ENCODE data around the gene MED22.

Gene MED22

DNA sequence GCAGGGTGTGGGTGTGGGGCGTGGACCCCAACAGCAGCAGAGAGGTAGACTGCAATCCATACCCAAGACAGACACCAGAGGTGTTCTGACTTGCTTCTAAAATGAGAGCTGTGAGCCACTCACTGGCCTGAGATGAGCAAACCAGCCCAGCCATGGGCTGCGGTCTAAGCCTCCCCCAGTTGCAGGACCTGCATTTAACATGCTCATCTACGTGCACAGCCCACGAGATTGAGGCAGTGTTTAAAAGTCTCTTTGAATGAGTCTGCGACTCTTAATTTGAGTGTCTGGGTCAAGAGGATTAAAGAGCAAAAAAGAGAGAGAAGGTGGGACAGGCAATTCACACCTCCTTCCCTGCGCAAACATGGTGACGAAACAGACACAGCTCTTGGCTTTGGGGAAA lies 22.0 kb upstream of the MED22 start:
- H3K4me1 Mint-ChIP-seq, result peaks cover 47 to 60% of the 10 kb centered on the region in 2 donors
- no peak for DNase-seq
- no peak for ATAC-seq (replicated peaks)
- H3K27ac Mint-ChIP-seq, result peak overlapping the region; percentile 57
- H3K36me3 Mint-ChIP-seq, result peaks cover 23 to 60% of the 10 kb centered on the region in 2 donors
- H3K9me3 Mint-ChIP-seq, result no peaks in the 10 kb centered on the region
- H3K27me3 Mint-ChIP-seq, result no peaks in the 10 kb centered on the region
- H3K4me3 Mint-ChIP-seq, result no peak overlapping the region

DNA sequence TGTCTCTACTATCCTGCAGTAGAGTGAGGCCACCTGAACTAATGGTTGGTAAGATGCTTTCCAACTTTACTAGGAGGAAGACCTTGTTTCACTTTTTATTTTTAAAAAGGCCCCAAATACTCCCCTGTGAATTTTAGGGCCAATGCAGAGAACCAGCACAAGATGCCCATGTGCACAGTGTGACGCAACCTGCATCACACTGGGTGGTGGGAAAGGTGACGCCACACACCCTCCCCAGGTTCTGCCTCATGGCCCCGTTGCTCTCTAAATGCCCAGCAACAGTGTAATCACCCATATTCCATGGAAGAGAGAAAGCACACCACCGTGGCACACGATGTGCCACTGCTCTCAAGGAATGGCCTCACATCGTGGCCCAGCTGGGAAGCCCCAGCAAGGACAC lies 21.5 kb upstream of the MED22 start:
- Mint-ChIP-seq H3K4me1 (peaks cover 43 to 55% of the 10 kb centered on the region in 2 donors), H3K36me3 (peaks cover 23 to 57% of the 10 kb centered on the region in 2 donors), H3K27ac (peak overlapping the region; percentile 31), H3K27me3 (no peaks in the 10 kb centered on the region), H3K9me3 (no peaks in the 10 kb centered on the region), H3K4me3 (no peak overlapping the region)
- DNase-seq, result no peak
- ATAC-seq (replicated peaks), result no peak

DNA sequence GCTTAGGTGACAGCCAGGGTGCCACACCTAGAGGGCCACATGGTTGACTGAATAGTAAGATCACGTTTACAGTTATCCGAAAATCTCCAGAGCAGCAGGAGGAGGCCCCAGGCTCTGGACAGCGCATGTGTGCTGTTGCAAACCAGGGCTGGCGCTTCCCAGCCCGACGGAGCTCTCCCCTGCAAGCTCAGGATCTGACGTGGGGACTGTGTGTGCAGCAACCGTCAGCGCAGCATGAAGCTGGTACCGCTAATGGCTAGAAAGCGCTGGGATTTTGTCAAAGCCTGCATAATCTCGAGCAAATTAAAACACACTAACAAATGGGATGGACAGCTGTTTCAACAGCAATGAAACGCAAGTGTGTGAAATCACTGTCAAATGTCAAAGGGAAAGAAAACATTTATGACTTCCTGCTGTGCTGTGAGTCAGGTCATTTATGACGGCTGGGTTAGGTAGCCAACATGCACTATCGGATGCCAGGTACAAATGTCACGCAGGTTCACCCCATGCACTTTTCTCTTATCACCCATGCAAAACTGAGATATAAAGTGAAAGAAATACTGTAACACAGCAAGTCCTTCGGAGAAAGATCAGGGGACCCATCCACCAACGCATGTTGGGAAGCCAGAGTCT lies 20.4 kb upstream of the MED22 start:
- H3K4me1 Mint-ChIP-seq, result peaks cover 43 to 53% of the 10 kb centered on the region in 2 donors
- no peak overlapping the region for H3K4me3 Mint-ChIP-seq
- peaks cover 30 to 67% of the 10 kb centered on the region in 2 donors for H3K36me3 Mint-ChIP-seq
- no peak overlapping the region for H3K27ac Mint-ChIP-seq
- H3K9me3 Mint-ChIP-seq, result no peaks in the 10 kb centered on the region
- ATAC-seq (replicated peaks), result no peak
- no peak for DNase-seq
- no peaks in the 10 kb centered on the region for H3K27me3 Mint-ChIP-seq

DNA sequence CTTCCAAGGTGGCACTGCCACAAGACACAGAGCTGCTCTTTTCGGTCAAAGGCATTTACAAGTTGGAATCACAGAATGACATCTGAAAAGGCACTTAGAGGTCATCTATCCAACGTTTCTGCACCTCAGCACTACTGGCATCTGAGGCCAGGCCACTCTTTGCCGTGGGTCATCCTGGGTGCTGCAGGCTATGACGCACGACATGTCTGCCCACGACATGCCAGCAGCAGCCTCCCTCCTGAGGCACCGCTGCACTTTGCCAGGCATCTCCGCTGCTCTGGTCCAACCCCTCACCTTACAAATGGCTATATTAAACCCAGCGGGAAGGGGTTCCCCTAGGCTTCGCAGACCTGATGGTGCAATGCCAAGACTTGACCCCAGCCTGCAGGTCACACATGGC lies 19.8 kb upstream of the MED22 start:
- Mint-ChIP-seq H3K36me3 (peaks cover 33 to 70% of the 10 kb centered on the region in 2 donors), H3K9me3 (no peaks in the 10 kb centered on the region), H3K27me3 (no peaks in the 10 kb centered on the region), H3K4me1 (peaks cover 41 to 48% of the 10 kb centered on the region in 2 donors), H3K4me3 (no peak overlapping the region), H3K27ac (no peak overlapping the region)
- no peak for ATAC-seq (replicated peaks)
- DNase-seq, result no peak

DNA sequence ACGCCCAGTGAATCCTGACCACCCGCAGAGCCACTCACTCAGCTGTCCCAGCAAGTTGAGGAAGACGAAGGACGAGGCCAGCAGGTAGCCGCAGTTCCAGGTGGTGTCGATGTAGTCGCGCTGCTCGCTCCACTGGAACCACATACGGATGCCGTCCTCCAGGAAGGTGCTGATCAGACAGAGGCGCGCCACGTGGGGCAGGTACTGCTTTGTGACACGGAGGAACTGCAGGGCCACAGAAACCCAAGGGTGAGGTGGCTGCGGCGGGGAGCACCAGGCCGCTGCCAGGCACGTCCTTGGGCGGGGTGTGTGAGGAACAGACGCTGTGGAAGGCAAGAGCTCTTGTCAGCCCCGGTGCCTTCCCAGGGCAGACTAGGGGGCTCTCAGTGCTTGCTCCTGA lies 19.3 kb upstream of the MED22 start:
- Mint-ChIP-seq H3K36me3 (peaks cover 34 to 68% of the 10 kb centered on the region in 2 donors), H3K27ac (no peak overlapping the region), H3K27me3 (no peaks in the 10 kb centered on the region), H3K4me1 (peaks cover 36 to 42% of the 10 kb centered on the region in 2 donors), H3K9me3 (no peaks in the 10 kb centered on the region), H3K4me3 (no peak overlapping the region)
- ATAC-seq (replicated peaks), result no peak
- no peak for DNase-seq

DNA sequence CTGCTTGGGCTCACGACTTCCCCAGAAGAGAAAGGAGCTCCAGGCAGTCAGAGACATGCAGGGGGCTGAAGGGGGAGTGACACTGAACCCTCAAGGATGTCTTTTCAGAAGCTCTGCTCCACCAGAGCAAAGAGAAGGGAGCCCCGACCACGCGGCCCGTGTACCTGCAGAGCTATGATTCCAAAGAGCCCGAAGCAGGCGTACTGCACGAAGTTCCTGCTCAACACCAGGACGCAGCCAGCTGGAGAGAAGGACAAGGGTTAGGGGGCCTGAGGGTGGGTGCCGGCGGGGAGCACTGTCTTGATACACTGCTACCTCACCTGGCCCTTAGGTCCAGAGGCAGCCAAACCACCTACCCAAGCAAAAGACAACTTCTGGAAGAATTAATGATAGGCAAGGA lies 18.5 kb upstream of the MED22 start:
- Mint-ChIP-seq H3K27ac (no peak overlapping the region), H3K36me3 (peaks cover 37 to 71% of the 10 kb centered on the region in 2 donors), H3K4me1 (peaks cover 30 to 41% of the 10 kb centered on the region in 2 donors), H3K4me3 (no peak overlapping the region), H3K27me3 (no peaks in the 10 kb centered on the region), H3K9me3 (no peaks in the 10 kb centered on the region)
- DNase-seq (no peak), ATAC-seq (replicated peaks) (no peak)

DNA sequence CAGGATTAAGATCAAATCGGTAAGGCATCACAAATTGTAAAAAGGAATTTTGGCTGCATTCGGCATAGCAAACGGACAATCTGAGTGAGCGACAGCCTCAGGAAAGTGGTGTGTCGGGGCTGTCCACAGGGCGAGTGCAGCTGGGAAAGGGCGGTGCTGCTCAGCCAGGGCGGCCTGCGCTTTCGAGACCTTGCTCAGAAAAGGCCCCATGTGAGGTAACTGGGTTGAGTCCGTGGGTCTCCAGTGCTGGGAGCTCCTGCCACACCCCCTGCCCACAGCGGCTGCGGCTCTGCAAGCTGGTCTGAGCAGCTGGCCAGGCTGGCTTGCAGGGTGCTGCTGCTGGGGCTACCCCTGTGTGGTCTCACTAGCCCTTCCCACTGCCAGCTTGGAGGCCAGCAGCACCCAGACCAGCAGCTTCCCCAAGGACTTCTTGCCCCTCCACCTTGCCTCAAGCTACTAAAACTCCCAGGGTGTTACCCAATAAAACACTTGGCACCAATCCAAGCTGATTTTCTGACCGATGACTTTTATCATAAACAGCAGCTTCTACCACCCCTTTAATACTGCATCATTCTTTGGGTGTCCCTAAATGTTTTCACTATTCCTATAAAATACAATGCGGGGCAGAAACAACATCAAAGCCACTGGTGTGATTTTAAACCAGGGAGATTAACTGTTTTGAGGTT lies 14.6 kb upstream of the MED22 start:
- Mint-ChIP-seq H3K27me3 (no peaks in the 10 kb centered on the region), H3K36me3 (peaks cover 39 to 69% of the 10 kb centered on the region in 2 donors), H3K4me3 (no peak overlapping the region), H3K9me3 (no peaks in the 10 kb centered on the region), H3K27ac (peak overlapping the region; percentile 31), H3K4me1 (peaks cover 27 to 43% of the 10 kb centered on the region in 2 donors)
- DNase-seq (no peak), ATAC-seq (replicated peaks) (no peak)

DNA sequence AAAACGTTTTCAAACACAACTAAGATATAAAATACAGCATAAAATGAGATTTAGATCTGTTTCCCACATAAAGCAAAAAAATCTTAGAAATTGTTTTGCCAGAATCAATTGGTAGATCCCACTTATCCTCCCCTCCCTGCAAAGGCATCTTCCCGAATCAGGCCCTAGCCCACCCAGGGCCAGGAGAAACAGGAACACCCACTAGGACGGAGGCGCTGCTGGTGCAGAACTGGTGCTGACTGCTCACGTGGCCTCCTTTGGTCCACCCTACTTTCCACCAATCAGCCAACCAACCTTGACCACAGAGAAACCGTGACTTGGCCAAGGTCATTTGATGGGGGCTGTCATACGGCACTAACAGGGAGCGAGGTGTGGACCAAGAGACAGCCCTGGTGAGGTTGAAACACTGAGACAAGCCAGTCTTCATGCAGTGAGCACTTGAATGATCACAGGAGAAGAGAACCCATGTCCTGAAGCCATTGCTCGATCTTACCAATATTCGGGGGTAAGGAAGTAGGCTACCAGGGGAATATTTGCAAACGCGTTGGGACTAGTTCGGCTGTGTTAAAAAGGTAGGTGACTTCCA lies 13.7 kb upstream of the MED22 start:
- Mint-ChIP-seq H3K36me3 (peaks cover 39 to 64% of the 10 kb centered on the region in 2 donors), H3K4me1 (peaks cover 25 to 51% of the 10 kb centered on the region in 2 donors), H3K9me3 (no peaks in the 10 kb centered on the region), H3K27ac (peak overlapping the region; percentile 10), H3K27me3 (no peaks in the 10 kb centered on the region), H3K4me3 (no peak overlapping the region)
- no peak for ATAC-seq (replicated peaks)
- no peak for DNase-seq

DNA sequence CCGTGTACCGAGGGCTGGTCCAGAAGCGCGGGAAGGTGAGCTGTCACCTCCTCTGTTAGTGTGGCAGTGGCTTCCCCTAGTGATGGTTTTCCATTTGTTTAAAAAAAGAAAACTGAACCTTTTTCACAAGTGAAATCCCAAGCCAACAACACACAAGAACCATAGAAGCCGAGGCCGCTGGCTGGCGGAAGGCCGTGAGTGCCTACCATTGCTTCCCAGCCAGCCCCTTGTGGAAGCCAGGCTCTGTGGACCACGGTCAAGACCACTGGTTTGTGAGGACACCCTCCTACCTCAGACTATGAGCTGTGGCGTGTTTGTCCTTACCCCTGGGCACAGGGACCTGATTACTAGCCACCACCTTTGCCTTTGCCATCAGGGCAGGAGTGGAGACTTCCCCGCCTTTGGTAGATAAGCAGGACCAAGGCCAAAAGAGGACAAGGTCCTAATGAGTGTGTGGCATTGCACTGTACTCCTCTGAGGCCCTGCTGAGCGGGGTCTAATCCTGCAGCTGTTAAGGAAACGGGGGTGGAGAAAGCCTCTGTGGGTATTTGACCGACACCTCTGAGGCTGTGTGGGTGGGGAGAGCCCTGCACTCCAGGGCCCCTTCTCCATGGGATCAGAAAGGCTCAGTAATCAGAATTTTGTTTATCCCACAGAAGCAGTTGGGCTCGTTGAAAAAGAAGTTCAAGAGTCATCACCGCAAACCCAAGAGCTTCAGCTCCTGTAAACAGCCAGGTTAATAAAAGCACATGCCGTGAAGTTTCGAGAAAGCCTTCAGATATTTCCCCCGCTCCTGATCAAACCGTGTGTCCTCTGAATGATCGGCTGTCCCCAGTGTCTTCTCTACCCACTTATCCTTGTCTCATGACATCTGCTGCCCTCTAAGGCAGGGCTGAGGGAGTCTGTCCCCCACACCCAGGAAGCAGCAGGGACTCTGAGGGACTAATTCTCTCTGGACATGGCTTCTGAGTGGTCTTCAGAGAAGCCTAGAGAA lies 12.8 kb upstream of the MED22 start:
- DNase-seq (no peak), ATAC-seq (replicated peaks) (no peak)
- Mint-ChIP-seq H3K36me3 (peaks cover 39 to 59% of the 10 kb centered on the region in 2 donors), H3K4me3 (no peak overlapping the region), H3K27me3 (no peaks in the 10 kb centered on the region), H3K4me1 (peaks cover 25 to 51% of the 10 kb centered on the region in 2 donors), H3K9me3 (no peaks in the 10 kb centered on the region), H3K27ac (no peak overlapping the region)

DNA sequence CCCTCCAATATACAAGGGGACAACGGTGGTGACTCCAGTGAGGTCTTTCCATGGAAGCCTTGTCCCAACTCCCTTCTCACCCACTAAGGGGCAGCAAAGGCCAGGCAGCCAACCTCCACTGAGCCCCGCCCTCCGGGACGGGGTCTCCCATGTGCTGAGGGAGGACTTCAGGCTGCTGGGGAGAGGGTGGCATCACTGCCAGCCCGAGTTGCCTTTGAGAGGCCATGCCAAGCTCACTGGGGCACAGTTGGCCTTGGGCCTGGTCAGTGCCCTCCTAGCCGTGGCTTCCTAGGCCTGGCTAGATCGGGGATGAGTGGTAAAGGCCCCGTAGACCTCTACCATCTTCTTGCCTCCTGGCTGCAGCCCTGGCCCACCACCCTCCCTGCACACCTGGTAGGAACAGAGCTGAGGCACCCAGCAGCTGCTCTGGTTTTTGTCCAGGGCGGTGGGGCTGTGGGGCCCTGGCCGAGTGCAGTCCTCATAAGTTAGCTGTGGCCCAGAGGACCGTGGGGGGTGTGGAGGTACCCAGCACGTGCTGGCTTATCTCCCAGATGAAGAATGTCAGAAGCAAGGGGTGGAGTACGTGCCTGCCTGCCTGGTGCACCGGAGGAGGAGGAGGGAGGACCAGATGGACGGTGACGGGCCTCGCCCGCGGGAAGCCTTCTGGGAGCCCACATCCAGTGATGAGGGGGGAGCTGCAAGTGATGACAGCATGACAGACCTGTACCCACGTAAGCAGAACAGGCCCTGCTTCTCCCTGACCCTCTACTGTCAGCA lies 11.7 kb upstream of the MED22 start:
- Mint-ChIP-seq H3K27me3 (no peaks in the 10 kb centered on the region), H3K4me3 (no peak overlapping the region), H3K4me1 (peaks cover 32 to 59% of the 10 kb centered on the region in 2 donors), H3K9me3 (no peaks in the 10 kb centered on the region), H3K36me3 (peaks cover 36 to 53% of the 10 kb centered on the region in 2 donors), H3K27ac (peak overlapping the region; percentile 80)
- DNase-seq (no peak), ATAC-seq (replicated peaks) (no peak)

DNA sequence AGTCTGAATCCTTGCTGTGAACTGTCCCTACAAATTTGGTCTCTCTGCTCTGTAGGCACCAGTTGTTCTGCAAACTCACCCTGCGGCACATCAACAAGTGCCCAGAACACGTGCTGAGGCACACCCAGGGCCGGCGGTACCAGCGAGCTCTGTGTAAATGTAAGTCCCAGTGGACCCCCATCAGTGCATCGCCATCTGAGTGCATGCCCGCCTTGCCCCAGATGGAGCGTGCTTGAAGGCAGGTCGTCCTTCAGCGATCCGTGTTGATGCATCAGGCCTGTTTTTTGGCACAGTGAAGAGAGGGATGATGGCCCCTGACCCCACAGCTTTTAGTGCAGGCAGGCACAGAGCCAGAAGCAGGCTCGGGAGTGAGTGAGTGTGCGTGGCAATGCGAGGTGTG lies 9.7 kb upstream of the MED22 start:
- Mint-ChIP-seq H3K4me1 (peaks cover 40 to 79% of the 10 kb centered on the region in 2 donors), H3K9me3 (no peaks in the 10 kb centered on the region), H3K4me3 (peak overlapping the region; percentile 91 to 96), H3K36me3 (peaks cover 25 to 45% of the 10 kb centered on the region in 2 donors), H3K27me3 (no peaks in the 10 kb centered on the region), H3K27ac (peak overlapping the region; percentile 73)
- DNase-seq, result no peak
- no peak for ATAC-seq (replicated peaks)

DNA sequence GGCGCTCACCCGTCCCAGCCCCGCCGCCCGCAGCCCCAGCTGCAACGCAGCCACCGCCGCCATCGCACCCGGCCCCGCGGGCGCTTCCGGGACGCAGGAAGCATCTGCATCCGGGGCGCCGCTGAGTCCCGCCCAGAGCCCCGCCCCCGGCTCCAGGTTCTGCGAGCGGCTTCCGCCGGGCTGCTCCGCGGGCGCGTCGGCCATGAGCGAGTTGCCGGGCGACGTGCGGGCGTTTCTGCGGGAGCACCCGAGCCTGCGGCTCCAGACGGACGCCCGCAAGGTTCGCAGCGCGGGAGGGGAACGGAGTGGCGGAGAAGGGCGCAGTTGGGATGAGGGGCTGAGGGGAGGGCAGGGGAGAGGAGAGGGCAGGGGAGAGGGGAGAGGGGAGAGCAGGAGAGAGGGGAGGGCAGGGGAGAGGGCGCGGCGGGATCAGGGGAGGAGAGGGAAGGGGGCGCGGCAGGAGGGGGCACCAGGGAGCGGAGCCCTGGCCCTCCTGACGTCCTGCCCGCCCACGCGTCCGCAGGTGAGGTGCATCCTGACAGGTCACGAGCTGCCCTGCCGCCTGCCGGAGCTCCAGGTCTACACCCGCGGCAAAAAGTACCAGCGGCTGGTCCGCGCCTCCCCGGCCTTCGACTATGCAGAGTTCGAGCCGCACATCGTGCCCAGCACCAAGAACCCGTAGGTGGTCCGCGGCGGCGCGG lies 8.6 kb upstream of the MED22 start, which contains the start of the genes SURF1 and SURF2:
SURF1 (minus strand) TSS at position 97 of the 701 bp plus-strand sequence; CDS start at position 63, 34 bp downstream.
SURF2 (plus strand) TSS at position 160 of the 701 bp plus-strand sequence; CDS start at position 203, 43 bp downstream.
- Mint-ChIP-seq H3K27me3 (no peaks in the 10 kb centered on the region), H3K4me3 (peak within 1 kb of the TSS; percentile 91 to 96), H3K9me3 (no peaks in the 10 kb centered on the region), H3K27ac (peak within 1 kb of the TSS; percentile 92), H3K4me1 (peaks cover 44 to 78% of the 10 kb centered on the region in 2 donors), H3K36me3 (peaks cover 26 to 46% of the 10 kb centered on the region in 2 donors)
- peak; percentile 81 for DNase-seq
- peak; percentile 85 to 91 for ATAC-seq (replicated peaks)
